HCT116 (cell line): ENCODE results near the gene ZNF761. TPM values are rescaled to one million over a fixed set of nuclear protein-coding genes. Genes with fewer than 3 reads are reported as not detected.
A peak's percentile ranks its signal among the peaks of the same experiment; 100 is the strongest.
"Not testable (repeated sequence)": the region's sequence is repeated elsewhere in the genome, so short reads cannot be mapped to it uniquely, and the experiment has no call there.

Experiments used
- ATAC-seq: fragments of 200-7000 bp; cut with Tn5 transposase; 2 replicates; pipeline ENCODE4 v1.9.1; 2020; ENCODE audit warnings: mild to moderate bottlenecking, moderate library complexity
- BruUV-seq: library from RNA; stranded (reverse); fragments of 400-500 nt; replicated peaks from 2 replicates; lab custom pipeline; 2021; lab: Mats Ljungman, UMichigan
- CTCF ChIA-PET: fragments of 300-600 bp; sonication (Branson Sonifier 250); formaldehyde crosslinking; loops from one replicate; lab custom pipeline; 2021; ENCODE audit warnings: antibody characterized with exemption; lab: Charles Lee
- POLR2A ChIA-PET: fragments of 300-600, 350-600 bp; sonication (Branson Sonifier 250); formaldehyde crosslinking; loops from one replicate; lab custom pipeline; 2021; ENCODE audit warnings: antibody characterized with exemption; lab: Charles Lee
- RAD21 ChIA-PET, 2 experiments: fragments of 300-600 bp; sonication (Branson Sonifier 250); formaldehyde crosslinking; loops; one replicate each; lab custom pipeline; 2023; ENCODE audit warnings: low total read pairs in 2 of 2; ENCODE audit not compliant: uncharacterized antibody in 2 of 2, unreplicated experiment in 2 of 2, low non-redundant PET in 1 of 2; lab: Charles Lee
- DNase-seq: peaks from one replicate; pipeline ENCODE4 v3.0.0-alpha.2; 2010; ENCODE audit warnings: low read depth, low spot score
- H2AFZ ChIP-seq: fragments of 200-600 bp; shearing (Covaris generic), sonication (generic); 2 replicates; pipeline ENCODE4 v1.6.1; 2017; ENCODE audit warnings: low read depth, mixed run types, mixed read lengths, antibody characterized with exemption, low read length; ENCODE audit not compliant: poor library complexity, severe bottlenecking
- H3K27ac ChIP-seq: 2 replicates; pipeline ENCODE4 v1.5.1; 2012; ENCODE audit warnings: low read depth, low read length
- H3K27me3 ChIP-seq: fragments of 200-600 bp; sonication (generic); 2 replicates; pipeline ENCODE4 v1.6.1; 2016; ENCODE audit warnings: mixed run types, low read length, mixed read lengths; ENCODE audit not compliant: insufficient read depth
- H3K36me3 ChIP-seq, 2 experiments: fragments of 200-500 bp in 1 of 2; fragments of 200-600 bp in 1 of 2; sonication (Bioruptor generic) in 1 of 2; sonication (generic) in 1 of 2; 2 replicates each; pipeline versions ENCODE4 v1.5.1 to v1.6.1; 2014 to 2016; ENCODE audit warnings: low read length in 2 of 2, inconsistent platforms in 1 of 2, mixed read lengths in 1 of 2, mixed run types in 1 of 2; ENCODE audit not compliant: insufficient read depth in 2 of 2, control insufficient read depth in 1 of 2
- H3K4me1 ChIP-seq, 2 experiments: fragments of 200-600 bp in 1 of 2; sonication (generic) in 1 of 2; 2 replicates each; pipeline versions ENCODE4 v1.5.1 to v1.6.1; 2012 to 2017; ENCODE audit warnings: low read length in 2 of 2, inconsistent platforms in 1 of 2, mild to moderate bottlenecking in 1 of 2, mixed read lengths in 1 of 2, mixed run types in 1 of 2, moderate library complexity in 1 of 2; ENCODE audit not compliant: insufficient read depth in 2 of 2, control insufficient read depth in 1 of 2
- H3K4me2 ChIP-seq: fragments of 200-600 bp; sonication (generic); 2 replicates; pipeline ENCODE4 v1.6.1; 2017; ENCODE audit warnings: mixed run types, low read length, mixed read lengths
- H3K4me3 ChIP-seq, 2 experiments: fragments of 200-600 bp in 1 of 2; sonication (generic) in 1 of 2; replicated peaks in 1 of 2; 2 replicates each; pipeline ENCODE4 v1.5.1; 2011 to 2016; ENCODE audit warnings: low read length in 2 of 2, control low read depth in 1 of 2, low read depth in 1 of 2, mild to moderate bottlenecking in 1 of 2, mixed read lengths in 1 of 2, mixed run types in 1 of 2
- H3K79me2 ChIP-seq: fragments of 200-600 bp; sonication (generic); 2 replicates; pipeline ENCODE4 v1.6.1; 2017; ENCODE audit warnings: mild to moderate bottlenecking, mixed run types, low read length, moderate library complexity, mixed read lengths; ENCODE audit not compliant: insufficient read depth
- H3K9ac ChIP-seq: fragments of 200-600 bp; sonication (generic); 2 replicates; pipeline ENCODE4 v1.6.1; 2016; ENCODE audit warnings: low read length, mixed read lengths
- H3K9me2 ChIP-seq: fragments of 200-600 bp; sonication (generic), shearing (Covaris generic); 2 replicates; pipeline ENCODE4 v1.6.1; 2017; ENCODE audit warnings: mixed run types, mild to moderate bottlenecking, moderate library complexity; ENCODE audit not compliant: insufficient read depth
- H3K9me3 ChIP-seq, 2 experiments: fragments of 200-500 bp in 1 of 2; fragments of 200-600 bp in 1 of 2; sonication (Bioruptor generic) in 1 of 2; sonication (generic) in 1 of 2; 2 replicates each; pipeline ENCODE4 v1.6.1; 2014 to 2017; ENCODE audit warnings: low read length in 2 of 2, mixed read lengths in 2 of 2, inconsistent platforms in 1 of 2, low read depth in 1 of 2, mild to moderate bottlenecking in 1 of 2, mixed run types in 1 of 2, moderate library complexity in 1 of 2; ENCODE audit not compliant: control insufficient read depth in 1 of 2, insufficient read depth in 1 of 2
- H4K20me1 ChIP-seq: fragments of 200-600 bp; sonication (generic), shearing (Covaris generic); 2 replicates; pipeline ENCODE4 v1.6.1; 2017; ENCODE audit warnings: mixed run types, mild to moderate bottlenecking, moderate library complexity; ENCODE audit not compliant: insufficient read depth
- SIN3A ChIP-seq: IDR thresholded peaks from 2 replicates; pipeline ENCODE4 v1.6.1; 2012; ENCODE audit warnings: low read depth
- ZNF274 ChIP-seq: fragments of 200-500 bp; sonication (Bioruptor generic); IDR thresholded peaks from 2 replicates; pipeline ENCODE4 v1.6.1; 2014; ENCODE audit warnings: mild to moderate bottlenecking, low read depth, low read length, inconsistent platforms
- intact Hi-C: fragments of 100-400 bp; cut with micrococcal nuclease; formaldehyde crosslinking; loops from 2 replicates; pipeline ENCODE4 v1.10.0; 2022
- total RNA-seq: library from RNA; stranded (reverse); gene quantifications from one replicate; pipeline ENCODE4 v1.2.1, GENCODE V29; 2021; ENCODE audit not compliant: unreplicated experiment

ZNF761 gene
- total RNA-seq, 1 experiment from 2014 or later, result 8.8 TPM

DNA sequence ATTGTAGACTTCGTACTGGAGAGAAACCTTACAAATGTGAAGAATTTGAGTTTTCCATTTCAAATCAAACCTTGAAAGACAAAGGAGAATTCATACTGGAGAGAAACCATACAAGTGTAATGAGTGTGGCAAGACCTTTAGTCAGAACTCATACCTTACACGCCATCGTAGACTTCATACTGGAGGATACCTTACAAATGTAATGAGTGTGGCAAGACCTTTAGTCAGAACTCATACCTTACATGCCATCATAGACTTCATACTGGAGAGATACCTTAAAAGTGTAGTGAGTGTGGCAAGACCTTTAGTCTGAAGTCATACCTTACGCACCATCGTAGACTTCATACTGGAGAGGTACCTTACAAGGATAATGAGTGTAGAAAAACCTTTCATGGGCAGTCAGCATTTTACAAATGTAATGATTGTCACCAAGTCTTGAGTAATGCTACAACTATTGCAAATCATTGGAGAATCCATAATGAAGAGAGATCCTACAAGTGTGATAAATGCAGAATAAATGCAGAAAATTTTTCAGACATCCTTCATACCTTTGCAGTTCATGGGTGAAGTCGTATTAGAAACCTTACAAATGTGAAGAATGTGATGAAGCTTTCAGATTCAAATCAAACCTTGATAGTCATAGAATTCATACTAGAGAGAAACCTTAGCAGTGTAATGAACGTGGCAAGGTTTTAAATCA is 22.1 kb upstream of the ZNF761 start:
- H3K79me2 ChIP-seq, result no peaks in the 10 kb centered on the region
- H4K20me1 ChIP-seq, result no peaks in the 10 kb centered on the region
- TF ChIP-seq ZNF274 (peak; percentile 63), SIN3A (no peak)
- no peaks in the 10 kb centered on the region for H3K4me1 ChIP-seq
- no peak overlapping the region for H3K9ac ChIP-seq
- intact Hi-C loops, result no loop called here
- H3K9me2 ChIP-seq, result no peaks in the 10 kb centered on the region
- ChIA-PET CTCF (no interaction called here), POLR2A (no interaction called here), RAD21 (no interaction called here)
- H2AFZ ChIP-seq, result no peak overlapping the region
- DNase-seq (no peak), ATAC-seq (no peak)
- peaks cover 5 to 17% of the 10 kb centered on the region in 2 experiments; a peak in 2 of 4 replicates for H3K36me3 ChIP-seq
- H3K4me3 ChIP-seq, result no peak overlapping the region
- no peaks in the 10 kb centered on the region for H3K27me3 ChIP-seq
- no peak overlapping the region for H3K27ac ChIP-seq
- H3K9me3 ChIP-seq, result peaks cover 37 to 39% of the 10 kb centered on the region in 2 experiments
- no peak overlapping the region for H3K4me2 ChIP-seq
- BruUV-seq, result no TSS peak

DNA sequence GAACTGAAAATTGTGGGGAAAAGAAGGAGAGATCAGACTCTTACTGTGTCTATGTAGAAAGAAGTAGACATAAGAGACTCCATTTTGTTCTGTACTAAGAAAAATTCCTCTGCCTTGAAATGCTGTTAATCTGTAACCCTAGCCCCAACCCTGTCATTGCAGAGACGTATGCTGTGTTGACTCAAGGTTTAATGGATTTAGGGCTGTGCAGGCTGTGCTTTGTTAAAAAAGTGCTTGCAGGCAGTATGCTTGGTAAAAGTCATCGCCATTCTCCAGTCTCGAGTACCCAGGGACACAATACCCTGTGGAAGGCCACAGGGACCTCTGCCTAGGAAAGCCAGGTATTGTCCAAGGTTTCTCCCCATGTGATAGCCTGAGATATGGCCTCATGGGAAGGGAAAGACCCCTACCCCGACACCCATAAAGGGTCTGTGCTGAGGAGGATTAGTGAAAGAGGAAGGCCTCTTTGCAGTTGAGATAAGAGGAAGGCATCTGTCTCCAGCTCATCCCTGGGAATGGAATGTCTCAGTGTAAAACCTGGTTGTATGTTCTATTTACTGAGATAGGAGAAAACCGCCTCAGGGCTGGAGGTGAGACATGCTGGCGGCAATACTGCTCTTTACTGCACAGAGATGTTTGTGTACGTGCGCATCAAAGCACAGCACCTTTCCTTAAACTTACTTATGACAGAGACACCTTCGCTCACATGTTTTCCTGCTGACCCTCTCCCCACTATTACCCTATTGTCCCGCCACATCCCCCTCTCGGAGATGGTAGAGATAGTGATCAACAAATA is 11.1 kb upstream of the ZNF761 start:
- H3K9ac ChIP-seq, H3K79me2 ChIP-seq, H3K27ac ChIP-seq, BruUV-seq, H3K36me3 ChIP-seq, H2AFZ ChIP-seq, H3K9me2 ChIP-seq, ATAC-seq, POLR2A ChIA-PET, H3K27me3 ChIP-seq, H3K9me3 ChIP-seq, RAD21 ChIA-PET, H3K4me3 ChIP-seq, DNase-seq, intact Hi-C loops, H4K20me1 ChIP-seq, H3K4me1 ChIP-seq, CTCF ChIA-PET, H3K4me2 ChIP-seq: not testable (repeated sequence)
